ENCODE results near the gene JOSD1. TPM values are rescaled to one million over a fixed set of nuclear protein-coding genes. Genes with fewer than 3 reads are reported as not detected.
A peak's percentile ranks its signal among the peaks of the same experiment; 100 is the strongest.

JOSD1 gene
- total and polyA plus RNA-seq, 2 of the 4 experiments (the other 2 are of a cell fraction), result 30.2 to 35.8 TPM

- Histone ChIP-seq H4K5ac (ENCODE audit: low read depth, low read length) (no peak overlapping the region), H2BK120ac (ENCODE audit: low read depth, low read length) (no peak overlapping the region), H3K9me1 (ENCODE audit: insufficient read depth, low read length) (peaks cover 18% of the 10 kb centered on the region), H2AK9ac (replicated peaks; ENCODE audit: low read depth, low read length, poor library complexity) (no peak overlapping the region), H3K14ac (replicated peaks; ENCODE audit: low read depth, low read length) (peak overlapping the region; percentile 15), H4K91ac (ENCODE audit: insufficient read depth, low read depth, low read length) (no peak overlapping the region), H3K4me2 (ENCODE audit: low read depth, low read length) (peak overlapping the region; percentile 92), H3K4me1 (ENCODE audit: control insufficient read depth, insufficient read depth, low read length) (peaks cover 4% of the 10 kb centered on the region; the same call in 1 of the 2 replicates), H3K9ac (ENCODE audit: low read depth, low read length) (peak overlapping the region; percentile 34; the same call in 1 of the 2 replicates), H3K23ac (ENCODE audit: low read depth, low read length) (peak overlapping the region; percentile 68), H3K79me1 (ENCODE audit: low read depth in 1 of 2, low read length in 2 of 2) (peaks cover 9 to 61% of the 10 kb centered on the region in 2 experiments; a peak in 2 of 4 replicates), H3K4ac (ENCODE audit: low read depth, low read length) (peak overlapping the region; percentile 38; the same call in 1 of the 2 replicates), H2AFZ (replicated peaks; ENCODE audit: low read length, poor library complexity) (no peak overlapping the region), H3K27me3 (ENCODE audit: control insufficient read depth, insufficient read depth, low read length) (no peaks in the 10 kb centered on the region), H3K36me3 (ENCODE audit: control insufficient read depth, insufficient read depth, low read length) (peaks cover 1% of the 10 kb centered on the region; the same call in 1 of the 2 replicates), H4K20me1 (ENCODE audit: insufficient read depth, low read length) (peaks cover 56% of the 10 kb centered on the region), H2BK5ac (ENCODE audit: low read depth, low read length, poor library complexity, severe bottlenecking) (peak overlapping the region; percentile 42), H3K27ac (ENCODE audit: insufficient read depth, low read length) (peak overlapping the region; percentile 34; the same call in 1 of the 2 replicates), H4K8ac (ENCODE audit: low read depth in 2 of 2, low read length in 2 of 2) (no peak overlapping the region), H3K18ac (ENCODE audit: low read depth, low read length) (no peak overlapping the region), H2BK20ac (ENCODE audit: low read depth, low read length) (no peak overlapping the region), H2AK5ac (ENCODE audit: low read depth, low read length) (0 out of 2 replicates have a peak overlapping the region, but pooled peaks have one; percentile 20), H3K56ac (ENCODE audit: extremely low read depth, insufficient read depth, low read length) (no peak overlapping the region), H3K9me3 (ENCODE audit: control insufficient read depth, insufficient read depth, low read length) (no peaks in the 10 kb centered on the region), H3K4me3 (ENCODE audit: insufficient read depth, low read depth, low read length) (peak overlapping the region; percentile 69), H2BK15ac (ENCODE audit: low read depth, low read length) (no peak overlapping the region)
- no peak for TF ChIP-seq RCOR1 (IDR thresholded peaks at IDR 0.05; ENCODE audit: insufficient replicate concordance, low read length)
- TF ChIP-seq RFX5 (IDR thresholded peaks at IDR 0.05; ENCODE audit: low read depth, low read length), result no peak
- TF ChIP-seq, protein P1, sequence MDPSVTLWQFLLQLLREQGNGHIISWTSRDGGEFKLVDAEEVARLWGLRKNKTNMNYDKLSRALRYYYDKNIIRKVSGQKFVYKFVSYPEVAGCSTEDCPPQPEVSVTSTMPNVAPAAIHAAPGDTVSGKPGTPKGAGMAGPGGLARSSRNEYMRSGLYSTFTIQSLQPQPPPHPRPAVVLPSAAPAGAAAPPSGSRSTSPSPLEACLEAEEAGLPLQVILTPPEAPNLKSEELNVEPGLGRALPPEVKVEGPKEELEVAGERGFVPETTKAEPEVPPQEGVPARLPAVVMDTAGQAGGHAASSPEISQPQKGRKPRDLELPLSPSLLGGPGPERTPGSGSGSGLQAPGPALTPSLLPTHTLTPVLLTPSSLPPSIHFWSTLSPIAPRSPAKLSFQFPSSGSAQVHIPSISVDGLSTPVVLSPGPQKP (IDR thresholded peaks at IDR 0.05; ENCODE audit: borderline replicate concordance, low read depth, low read length), result no peak
- TF ChIP-seq FOS (IDR thresholded peaks at IDR 0.05; ENCODE audit: low read depth, low read length), result 0 out of 2 replicates have a peak, but pooled peaks have one; percentile 8
- no peak for TF ChIP-seq MXI1 (IDR thresholded peaks at IDR 0.05; ENCODE audit: borderline replicate concordance, low read depth, low read length)
- no peak for TF ChIP-seq RAD21 (IDR thresholded peaks at IDR 0.05; ENCODE audit: low read length)
- TF ChIP-seq CTCF (conservative IDR thresholded peaks at IDR 0.05; ENCODE audit: low read depth, low read length), result no peak
- TF ChIP-seq NFE2L2 (IDR thresholded peaks at IDR 0.05; ENCODE audit: low read depth, low read length), result no peak
- no peak for TF ChIP-seq CHD1 (IDR thresholded peaks at IDR 0.05; ENCODE audit: low read depth, low read length)
- no peak for TF ChIP-seq MAFK (IDR thresholded peaks at IDR 0.05; ENCODE audit: low read depth, low read length)
- TF ChIP-seq CEBPB (IDR thresholded peaks at IDR 0.05; ENCODE audit: low read depth, low read length), result peak; percentile 67
- TF ChIP-seq SMC3 (IDR thresholded peaks at IDR 0.05; ENCODE audit: low read depth, low read length), result no peak
- TF ChIP-seq BHLHE40 (IDR thresholded peaks at IDR 0.05; ENCODE audit: low read depth, low read length), result no peak
- WGBS, 2 experiments (ENCODE audit: extremely low coverage in 2 of 2, insufficient read length in 1 of 2), result 13% methylated on average over 1 of the region's 2 CpGs; no CpG with 5 or more reads in 1 of the 2 experiments
- CTCF ChIA-PET, result interaction anchor here (0.7 to 1.2 kb wide), 2 partner anchors 17 to 18 kb away, joined by 3 to 4 read pairs; no protein-coding TSS in a partner anchor
- intact Hi-C loops (cut with micrococcal nuclease) (loop anchor here (10.0 kb wide), 1 partner anchor 653 kb away; the partner anchor contains the start of gene PICK1), in situ Hi-C loops (cut with MboI; ENCODE audit: low sequenced_read_pairs) (no loop called here), dilution Hi-C loops (cut with HindIII; ENCODE audit: low sequenced_read_pairs, unreplicated experiment) (no loop called here)
- DNase-seq (peak; percentile 73), ATAC-seq (ENCODE audit: low read depth) (no peak)
- no TSS peak for BruUV-seq (replicated peaks)
- POLR2A ChIA-PET (ENCODE audit: unreplicated experiment), result no interaction called here
Observed at GRCh38 chr22:38707346-38707745, 6.6 kb upstream of the JOSD1 start.

Data from IMR-90 (cell line).